Loucy (cell line): ENCODE measurements around the gene PPP4R2.

Source experiments
- CTCF ChIP-seq: fragments of 200-600 bp; sonication (generic); conservative IDR thresholded peaks from 2 replicates; pipeline ENCODE4 v1.5.1; 2014; ENCODE audit warnings: mild to moderate bottlenecking, antibody characterized with exemption, low read length
- EZH2phosphoT487 ChIP-seq: fragments of 200-600 bp; IDR thresholded peaks from 2 replicates; pipeline ENCODE4 v1.6.1; 2018; ENCODE audit warnings: antibody characterized with exemption, mild to moderate bottlenecking, moderate library complexity, borderline replicate concordance

GRCh38 chr3:73024836-73025235 lies 28.2 kb downstream of the PPP4R2 start:
- TF ChIP-seq CTCF (no peak), EZH2phosphoT487 (no peak)
